IPS-NIHi11 (cell line): Measurements from ENCODE around the gene CIROP.

ENCODE experiments used
- DNase-seq: peaks from one replicate; pipeline ENCODE4 v3.0.0; 2012; ENCODE audit warnings: mixed read lengths, low spot score

CIROP gene

DNA sequence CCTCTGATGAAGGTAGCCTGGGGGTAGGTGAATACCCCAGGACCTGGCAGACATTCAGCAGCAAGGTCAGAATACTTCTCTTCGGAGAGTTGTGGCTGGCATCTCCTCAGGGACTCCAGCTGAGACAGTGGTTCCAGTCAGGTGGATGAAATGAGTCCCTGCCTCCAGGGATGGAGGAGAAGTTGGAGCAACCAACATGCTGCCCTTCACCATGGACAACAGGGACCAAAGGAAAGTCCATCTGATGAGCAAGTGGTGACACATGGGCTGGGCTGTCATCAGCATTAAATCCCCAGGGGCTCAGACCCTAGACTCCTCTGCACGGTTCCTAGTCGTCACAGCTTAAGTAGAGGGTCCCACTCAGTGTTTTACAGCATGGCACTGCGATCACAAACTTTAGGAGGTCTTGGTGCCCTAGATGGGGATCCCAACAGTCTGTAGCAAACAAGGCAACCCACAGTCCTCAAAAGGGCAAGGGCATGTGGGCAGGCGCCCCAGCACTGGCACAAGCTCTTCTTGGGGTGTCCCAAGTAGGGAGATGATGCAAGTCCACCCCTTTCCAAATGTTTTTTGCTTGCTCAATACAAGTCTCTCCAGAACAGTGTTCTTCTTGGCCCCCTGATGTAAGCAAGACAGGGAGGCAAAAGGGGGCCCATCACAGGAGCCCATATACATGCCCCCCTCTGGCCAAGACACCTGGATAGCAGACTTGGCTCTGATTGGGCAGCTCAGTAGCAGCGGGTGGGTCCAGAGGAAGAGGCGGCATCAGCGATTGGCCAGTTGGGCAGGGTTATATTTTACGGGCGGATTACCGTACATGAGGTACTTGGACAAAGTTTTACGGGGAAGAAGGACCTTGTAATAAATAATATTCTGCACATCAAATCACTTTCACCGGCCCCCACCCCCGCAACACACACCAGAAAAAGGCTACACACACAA is 36.7 kb downstream of the CIROP start:
- no peak for DNase-seq

DNA sequence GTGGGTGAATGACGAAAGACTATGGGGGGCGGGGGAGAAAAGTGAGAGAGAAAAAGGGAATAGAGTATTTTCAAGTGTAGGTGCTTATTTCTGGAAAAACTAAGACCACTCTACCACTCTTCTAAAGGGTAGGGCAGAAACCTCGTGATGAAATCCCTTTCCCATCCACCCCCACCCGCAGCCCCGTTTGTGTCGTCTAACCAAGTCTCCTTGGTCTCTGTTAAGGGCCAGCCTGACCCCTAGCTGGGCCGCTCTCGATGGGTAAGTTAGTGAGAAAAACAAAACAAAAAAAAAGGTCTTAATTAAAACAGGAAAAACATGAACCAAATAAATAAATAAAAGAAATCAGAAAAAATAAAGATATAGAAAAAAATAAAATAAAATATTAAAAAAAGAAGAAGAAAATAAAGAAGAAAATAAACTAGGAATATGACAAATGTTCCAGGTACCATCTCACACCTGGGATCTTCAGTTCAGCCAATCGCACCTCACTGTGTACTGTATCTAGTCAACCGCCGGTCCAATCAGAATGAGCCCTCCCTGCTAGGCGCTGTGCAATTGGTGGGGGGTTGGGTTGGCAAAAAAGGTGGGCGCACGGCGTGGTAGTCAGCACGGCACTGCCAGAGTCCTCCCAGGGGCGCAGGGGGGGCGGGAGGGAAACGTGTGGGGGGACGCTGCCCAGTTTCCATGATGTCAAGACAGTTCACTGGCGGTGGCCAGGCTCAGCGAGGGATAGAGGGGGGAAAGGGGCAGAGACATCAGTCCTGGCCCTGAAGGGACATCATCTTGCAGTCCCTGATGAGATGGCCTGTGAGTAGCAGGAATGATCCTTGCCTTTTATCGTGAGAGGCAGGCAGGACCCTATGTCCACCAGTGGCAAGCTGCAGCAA is 37.7 kb downstream of the CIROP start:
- DNase-seq: no peak

DNA sequence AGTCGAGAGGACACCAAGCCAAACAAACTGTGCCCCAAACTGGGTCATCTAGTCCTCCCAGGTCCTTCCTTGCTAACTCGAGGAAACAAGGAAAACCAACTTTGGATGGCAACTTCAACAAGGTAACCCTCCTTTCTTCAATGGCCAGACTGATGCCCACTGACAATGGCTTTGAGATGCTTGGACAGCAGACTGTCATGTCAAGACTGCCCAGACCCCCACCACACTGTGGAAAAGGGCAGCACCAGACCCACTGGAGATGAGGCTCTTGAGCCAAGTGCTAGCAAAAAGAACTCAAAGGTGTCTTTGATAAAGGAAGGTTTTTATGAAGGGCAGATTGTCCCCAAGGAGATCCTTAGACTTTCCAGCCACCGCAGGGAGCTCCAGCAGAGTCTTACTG is 38.4 kb downstream of the CIROP start:
- no peak for DNase-seq

DNA sequence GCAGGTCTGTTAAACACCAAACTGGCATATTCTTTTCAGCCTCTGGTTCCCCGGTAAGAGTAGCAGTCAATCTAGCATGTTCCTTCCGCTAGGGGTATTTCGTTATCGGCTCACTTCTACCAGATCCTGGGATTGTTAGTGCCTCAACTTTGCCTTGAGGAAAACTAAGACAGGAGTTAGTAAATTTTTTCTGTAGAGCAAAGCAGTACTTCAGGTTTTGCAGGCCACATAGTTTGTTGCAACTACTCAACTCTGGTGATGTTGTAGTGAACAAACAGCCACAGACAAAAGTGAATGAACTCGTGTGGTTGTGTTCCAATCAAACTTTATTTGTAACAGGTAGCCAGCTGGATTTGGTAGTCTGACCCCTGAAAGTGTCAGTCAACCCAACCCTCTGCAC is 41.2 kb downstream of the CIROP start:
- DNase-seq: no peak

DNA sequence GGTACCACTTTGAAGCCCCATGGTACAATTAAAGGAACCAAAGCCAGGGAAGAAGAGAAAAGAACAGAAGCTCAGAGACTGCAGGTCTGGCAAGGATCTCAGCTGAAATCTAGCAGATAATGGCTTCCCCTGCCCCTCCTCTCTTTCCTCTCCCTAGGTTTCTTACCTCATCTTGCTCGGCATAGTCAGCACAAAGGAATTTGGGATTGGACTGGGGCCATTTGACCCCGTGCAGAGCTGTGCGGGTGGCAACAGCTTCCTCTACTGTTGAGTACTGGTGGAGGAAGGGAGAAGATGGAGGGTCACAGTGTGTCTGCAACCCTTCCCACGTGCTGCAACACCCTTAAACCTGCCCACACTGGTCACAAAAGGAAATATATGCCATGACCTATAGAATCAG is 42.8 kb downstream of the CIROP start:
- no peak for DNase-seq

DNA sequence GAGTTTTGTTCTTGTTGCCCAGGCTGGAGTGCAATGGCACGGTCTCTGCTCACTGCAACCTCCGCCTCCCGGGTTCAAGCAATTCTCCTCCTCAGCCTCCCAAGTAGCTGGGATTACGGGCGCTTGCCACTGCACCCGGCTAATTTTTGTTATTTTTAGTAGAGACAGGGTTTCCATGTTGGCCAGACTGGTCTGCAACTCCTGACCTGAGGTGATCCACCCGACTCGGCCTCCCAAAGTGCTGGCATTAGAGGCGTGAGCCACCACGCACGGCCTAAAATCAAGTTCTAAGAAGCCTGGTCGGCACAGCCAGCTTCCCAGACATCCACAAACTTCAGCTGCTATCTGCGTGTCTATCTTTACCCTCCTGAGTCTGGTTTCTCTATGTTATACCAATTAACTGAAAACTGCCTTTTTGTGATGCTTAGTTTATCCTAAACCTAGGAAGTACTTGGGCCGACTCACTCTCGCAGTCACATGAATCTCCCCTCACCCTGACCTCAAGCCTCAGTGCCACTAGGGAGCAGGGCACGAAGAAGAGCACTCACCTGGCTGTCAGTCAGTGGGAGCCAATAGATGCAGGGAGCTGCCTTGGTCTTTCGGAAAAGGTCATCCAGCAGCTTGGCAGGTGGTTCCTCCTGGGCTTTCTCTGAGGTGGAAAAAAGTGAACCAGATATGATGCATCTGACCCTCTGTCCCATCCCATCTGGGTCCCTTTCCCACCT is 44.1 kb downstream of the CIROP start:
- DNase-seq: no peak

DNA sequence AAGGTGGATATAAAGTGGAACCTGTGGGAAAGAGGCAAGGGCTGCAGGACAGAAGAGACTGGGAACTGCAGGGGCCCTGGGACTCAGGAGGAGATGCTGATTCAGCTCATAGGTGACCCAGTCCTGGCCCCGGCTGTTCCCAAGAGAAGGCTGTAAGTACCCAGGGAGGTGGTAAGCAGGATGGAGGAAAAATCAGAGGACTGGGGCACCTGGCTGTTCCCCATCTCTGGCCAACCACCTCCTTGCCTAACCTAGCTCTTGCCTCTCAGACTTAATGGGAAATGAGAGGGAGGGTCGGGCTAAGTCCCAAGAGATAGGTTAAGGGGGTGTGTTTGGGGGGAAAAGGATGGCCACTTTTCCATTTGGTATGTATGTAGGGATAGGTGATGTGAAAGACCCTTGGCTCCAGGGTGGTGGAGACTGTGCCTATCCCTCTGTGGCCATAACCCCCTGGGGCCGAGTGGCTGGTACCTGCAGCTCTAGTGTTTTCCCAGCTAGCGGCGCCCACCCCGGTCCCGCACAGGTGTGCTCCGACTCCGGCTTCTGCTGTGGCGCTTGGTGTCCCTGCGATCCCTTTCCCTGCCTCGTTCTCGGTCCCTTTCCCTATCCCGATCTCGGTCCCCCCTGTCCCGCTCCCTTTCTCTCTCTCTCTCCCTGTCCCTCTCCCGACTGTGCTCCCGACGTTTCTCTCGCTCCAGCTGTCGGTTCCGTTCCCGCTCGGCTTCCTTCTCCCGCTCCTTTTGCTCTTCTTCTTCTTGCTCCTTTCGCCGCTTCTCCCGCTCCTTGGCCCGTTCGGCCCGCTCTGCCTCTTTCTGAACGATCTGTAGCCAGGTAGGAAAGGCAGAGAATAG is 45.9 kb downstream of the CIROP start:
- no peak for DNase-seq

DNA sequence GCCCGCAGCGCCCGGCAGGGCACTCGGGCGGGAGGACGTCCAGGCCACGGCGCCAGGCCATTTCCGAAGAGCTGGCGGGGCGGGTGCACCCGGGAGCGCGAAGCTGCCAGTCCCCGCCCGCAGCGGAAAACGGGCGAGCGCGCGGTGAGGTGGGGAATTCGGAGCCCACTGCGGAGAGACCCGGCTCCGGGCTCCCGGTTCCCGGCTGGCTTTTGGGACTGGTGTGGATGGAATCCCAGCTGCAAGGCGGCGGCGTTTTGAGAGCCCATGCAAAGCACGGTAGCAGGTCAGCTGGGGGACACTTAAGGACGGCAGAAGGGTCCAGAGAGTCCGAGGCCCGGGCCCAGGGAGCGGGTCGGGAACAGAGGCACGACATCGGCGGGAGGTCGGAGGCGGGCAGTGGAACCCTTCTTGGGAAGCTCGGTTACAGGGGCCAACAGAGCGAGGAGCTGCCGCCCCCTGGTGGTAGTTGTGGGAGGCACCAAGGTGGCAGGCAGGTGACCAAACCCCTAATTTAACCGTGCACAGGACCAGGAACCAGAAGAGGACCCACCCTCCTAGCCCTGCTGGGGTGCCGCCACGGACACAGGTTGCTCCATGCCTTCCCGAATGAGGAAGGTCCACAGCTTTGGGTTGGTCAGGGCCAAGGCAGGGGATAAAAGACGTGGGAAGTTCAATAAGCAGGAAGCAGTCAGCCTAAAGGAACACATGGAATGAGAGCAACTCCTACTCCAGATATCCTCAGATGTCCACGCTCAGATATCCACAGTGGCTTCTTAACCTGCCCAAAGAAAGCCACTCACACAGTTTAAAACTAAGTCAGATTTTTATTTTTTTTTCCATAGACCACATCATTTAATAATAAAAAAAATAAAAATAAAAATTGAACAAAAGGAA is 46.8 kb downstream of the CIROP start:
- peak; percentile 90 for DNase-seq

DNA sequence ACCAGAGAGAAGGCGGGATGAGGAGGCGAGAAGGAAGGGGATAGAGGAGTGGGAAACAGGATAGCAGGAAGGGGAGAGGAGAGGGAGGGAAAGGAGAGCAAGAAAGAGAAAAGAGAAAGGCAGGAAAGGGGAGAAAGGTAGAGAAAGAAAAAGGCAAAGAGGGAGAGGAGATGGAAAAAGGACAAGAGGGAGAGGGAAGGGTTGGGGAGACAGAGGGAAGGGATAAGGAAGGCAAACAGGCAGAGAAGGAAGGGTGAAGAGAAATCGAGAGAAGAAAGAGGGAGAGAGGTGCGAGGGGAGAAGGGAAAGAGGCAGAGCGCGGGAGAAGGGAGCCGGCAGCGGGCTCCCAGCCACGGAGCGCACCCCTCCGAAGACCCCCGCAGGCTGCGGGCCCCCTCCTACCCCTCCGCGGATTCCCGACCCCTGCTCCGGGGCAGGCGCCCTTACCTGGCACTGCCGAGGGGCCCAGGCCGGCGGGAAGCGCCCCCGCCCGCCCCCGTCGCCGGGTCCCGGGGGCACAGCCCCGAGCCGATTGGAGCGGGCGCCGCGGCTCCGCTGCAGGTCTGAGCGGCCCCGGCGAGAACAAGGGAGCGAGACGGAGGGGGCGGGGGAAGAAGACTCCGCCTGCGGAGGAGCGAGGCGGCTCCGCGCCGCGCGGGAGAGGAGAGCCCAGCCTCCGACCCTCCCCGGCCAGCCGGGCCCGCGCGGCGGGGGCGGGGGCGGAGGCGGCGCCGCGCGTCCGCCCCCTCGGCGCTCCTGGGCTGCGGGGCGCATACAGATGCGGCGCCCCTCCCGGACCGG is 47.6 kb downstream of the CIROP start, which contains the start of gene CDH24:
Gene CDH24, minus strand, starts transcription at position 565 of the 801 bp plus-strand sequence. CDS start 1,787 bp downstream, outside the sequence.
- DNase-seq: peak; percentile 87

DNA sequence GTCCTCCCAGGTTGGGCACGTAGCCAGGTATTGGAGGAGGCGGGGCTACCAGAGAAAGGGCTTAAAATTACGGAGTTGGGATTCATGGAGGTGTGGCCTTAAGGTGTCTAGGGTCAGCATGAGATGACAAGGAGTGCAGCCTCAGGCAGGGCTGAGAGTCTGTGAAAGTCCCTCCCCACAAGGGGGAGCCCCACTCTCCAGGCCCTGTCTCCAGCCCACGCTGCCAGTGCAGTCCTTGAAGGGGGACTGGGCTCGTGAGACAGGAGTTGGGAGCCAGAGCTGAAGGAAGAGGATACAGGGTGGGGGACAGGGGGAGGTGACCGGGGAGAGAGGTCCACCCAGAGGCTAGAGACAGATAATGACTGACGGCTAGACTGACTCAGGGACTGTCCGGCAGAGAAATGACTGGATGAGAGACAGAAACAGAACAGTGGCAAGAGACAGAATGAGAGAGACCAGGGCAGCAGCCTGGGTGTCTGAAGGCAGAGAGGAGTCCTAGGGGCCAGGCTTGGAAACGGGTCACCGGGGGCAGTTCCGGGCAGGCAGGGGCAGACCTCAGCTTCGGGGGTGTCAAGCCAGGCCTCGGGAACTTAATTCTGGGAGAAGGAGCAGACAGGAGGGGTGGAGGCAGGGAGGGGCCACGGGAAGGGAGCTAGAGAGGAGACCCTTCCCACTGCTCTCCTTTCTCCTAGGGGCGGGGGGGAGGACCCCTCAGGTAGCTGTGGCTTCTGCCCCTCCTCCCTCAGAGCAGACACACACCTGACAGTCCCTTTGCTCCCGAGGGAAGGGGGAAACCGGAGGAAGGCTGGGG is 48.4 kb downstream of the CIROP start:
- DNase-seq: peak; percentile 89

DNA sequence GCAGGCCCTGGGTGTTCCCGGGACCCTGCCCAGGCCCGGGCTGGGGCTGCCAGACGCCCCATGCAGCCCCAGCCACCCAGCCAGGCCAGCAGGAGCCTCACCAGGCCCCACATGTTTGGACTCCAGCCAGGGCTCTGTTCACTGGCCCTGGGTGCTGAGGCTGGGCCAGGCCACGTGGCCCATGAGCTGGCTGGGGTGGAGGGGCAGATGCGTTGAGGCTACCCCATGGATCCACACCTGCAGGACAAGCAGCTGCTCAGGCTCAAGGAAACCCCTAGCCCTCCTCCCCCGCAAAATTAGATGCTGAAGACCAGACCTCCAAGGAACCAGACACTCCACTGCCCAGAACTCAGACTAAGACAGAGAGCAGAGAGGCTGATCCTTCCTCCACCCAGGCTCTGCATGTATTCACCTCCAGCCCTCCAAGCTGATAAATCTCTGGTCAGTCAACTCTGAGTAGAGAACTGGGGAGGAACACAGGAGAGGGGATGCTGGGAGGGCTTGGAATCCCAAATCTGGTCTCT is 49.1 kb downstream of the CIROP start:
- DNase-seq: no peak

DNA sequence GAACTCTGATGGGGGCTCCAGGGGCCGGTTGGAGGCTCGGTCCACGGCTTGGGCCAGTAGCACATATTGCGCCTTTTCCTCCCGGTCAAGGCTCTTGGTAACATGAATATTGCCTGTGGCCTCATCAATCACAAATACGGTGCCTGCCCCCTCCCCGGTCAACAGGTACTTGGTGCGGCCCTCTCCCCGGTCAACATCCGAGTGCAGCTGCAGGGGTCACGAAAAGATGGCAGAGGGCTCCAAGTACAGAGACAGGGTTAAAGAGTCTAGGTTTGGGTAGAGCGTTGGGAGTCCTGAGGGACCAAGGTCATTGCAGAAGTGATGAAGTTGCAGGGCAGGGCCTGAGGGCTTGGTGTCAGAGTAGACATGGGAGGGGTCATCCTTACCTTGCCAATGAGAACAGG is 49.6 kb downstream of the CIROP start:
- DNase-seq: no peak

DNA sequence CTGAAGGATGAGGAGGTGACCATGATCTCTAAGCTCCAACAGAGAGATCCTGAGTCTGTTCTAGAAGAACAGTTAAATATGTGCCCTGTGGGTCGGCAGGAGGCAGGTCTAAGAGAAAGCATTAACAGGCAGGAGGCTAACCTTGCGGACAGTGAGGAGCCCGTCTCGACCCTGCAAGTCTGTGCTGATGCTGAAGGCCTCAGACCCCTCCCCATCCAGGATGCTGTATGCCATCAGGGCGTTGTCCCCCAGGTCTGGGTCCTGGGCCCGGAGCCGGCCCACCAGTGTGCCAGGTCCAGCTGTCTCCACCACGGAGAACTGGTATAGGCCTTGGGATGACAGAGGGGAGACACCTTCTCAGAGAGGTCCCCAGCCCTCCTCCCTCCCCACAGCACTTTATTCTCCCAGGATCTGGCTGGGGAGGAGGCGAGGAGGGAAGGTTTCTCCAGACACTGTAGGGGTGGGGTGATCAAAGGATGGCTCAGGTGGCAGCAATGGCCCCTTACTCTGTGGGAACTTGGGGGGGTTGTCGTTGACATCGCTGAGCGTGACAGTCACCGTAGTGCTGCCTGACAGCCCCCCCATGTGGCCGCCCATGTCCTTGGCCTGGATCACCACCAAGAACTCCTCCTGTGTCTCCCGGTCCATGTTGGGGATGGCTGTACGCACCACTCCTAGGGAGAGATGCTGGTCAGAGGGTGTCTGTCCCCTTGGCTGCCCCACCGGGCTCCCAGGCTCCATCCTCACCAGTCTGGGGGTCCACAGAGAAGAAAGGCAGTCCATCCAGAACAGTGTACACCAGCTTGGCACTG is 50.6 kb downstream of the CIROP start:
- peak; percentile 58 for DNase-seq

DNA sequence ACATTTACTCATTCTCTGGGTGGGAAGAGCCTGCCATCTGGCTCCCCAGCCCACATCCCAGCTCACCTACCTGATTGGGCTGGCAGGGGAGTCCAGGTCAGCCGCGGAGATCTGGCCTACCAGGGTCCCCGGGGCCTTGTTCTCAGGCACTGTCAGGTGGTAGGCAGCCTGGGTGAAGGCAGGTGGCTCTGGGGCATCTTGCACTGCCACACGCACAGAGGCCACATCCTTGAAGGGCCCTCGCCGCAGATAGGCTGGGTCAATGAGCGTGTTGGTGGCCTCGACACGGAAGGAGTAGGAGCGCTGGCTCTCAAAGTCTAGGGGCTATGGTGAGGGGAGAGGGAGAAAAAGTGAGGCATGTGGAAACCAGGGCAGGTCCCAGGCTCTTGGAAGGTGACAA is 51.4 kb downstream of the CIROP start:
- no peak for DNase-seq

DNA sequence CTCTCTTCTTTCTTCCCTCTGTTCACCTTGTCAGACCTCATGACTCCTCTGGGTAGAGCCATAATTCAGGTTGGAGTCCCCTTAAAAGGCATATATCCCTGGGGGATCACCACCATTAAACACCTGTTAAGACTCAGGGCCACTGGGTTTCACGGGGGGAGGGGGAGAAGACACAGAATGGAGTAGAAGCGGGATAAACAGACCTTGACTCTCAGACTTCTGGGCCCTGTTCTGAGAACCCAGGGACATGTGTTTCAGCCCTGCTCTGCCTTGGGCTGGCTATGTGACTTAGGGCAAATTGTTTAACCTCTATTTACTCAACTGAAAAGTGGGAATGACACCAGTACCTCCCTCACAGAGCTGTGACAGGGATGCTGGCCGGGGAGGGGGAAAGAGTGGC is 52.1 kb downstream of the CIROP start:
- no peak for DNase-seq

DNA sequence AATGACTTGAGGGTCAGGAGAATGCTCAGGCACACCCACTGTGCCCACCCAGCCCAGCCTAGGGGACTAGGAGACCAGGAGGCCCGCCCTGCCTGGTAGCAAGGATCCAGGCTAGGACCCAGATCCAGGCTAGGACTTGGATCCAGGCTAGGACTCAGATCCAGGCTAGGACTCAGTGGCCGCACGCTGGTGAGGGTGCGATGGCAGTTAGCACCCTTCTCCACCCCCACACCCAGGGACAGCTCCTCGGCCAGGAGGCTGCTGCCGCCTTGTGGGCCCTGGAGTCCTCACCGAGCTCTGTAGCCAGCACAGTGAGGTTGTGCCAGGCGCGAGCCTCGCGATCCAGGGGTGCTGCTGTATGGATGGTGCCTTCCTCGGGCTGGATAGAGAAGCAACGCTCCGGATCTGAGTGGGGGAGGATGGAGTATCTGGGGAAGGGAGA is 52.6 kb downstream of the CIROP start:
- no peak for DNase-seq
